Heart left ventricle (tissue), 16 donors: Measurements from ENCODE around the gene TAS2R50. TPM values are rescaled to one million over a fixed set of nuclear protein-coding genes. Genes with fewer than 3 reads are reported as not detected.

Source experiments
- ATAC-seq, 4 donors: fragments of 200-7000 bp; cut with Tn5 transposase; one replicate each; pipeline ENCODE4 v1.9.1; 2020 to 2022; ENCODE audit warnings: moderate library complexity in 4 of 4, mild to moderate bottlenecking in 3 of 4, moderate number of reproducible peaks in 1 of 4
- DNase-seq, 5 donors: peaks; one replicate each; pipeline ENCODE4 v3.0.0-alpha.2; 2020
- H3K27ac ChIP-seq, 12 donors: fragments of 200-600 bp; sonication (generic) in 4 of 12; one replicate each; pipeline versions ENCODE4 v1.5.0 to v1.8.0; 2016 to 2022; ENCODE audit warnings: mild to moderate bottlenecking in 2 of 12
- H3K27me3 ChIP-seq, 9 donors: fragments of 200-600 bp; sonication (generic) in 2 of 9; one replicate each; pipeline versions ENCODE4 v1.5.1 to v1.8.0; 2016 to 2022; ENCODE audit warnings: mild to moderate bottlenecking in 3 of 9
- H3K36me3 ChIP-seq, 9 donors: fragments of 200-600 bp; sonication (generic) in 2 of 9; one replicate each; pipeline versions ENCODE4 v1.5.0 to v1.8.0; 2018 to 2022; ENCODE audit warnings: mild to moderate bottlenecking in 2 of 9
- H3K4me1 ChIP-seq, 12 donors: fragments of 200-600 bp; sonication (generic) in 4 of 12; one replicate each; pipeline versions ENCODE4 v1.5.0 to v1.8.0; 2016 to 2022; ENCODE audit warnings: mild to moderate bottlenecking in 3 of 12
- H3K4me3 ChIP-seq, 12 donors: fragments of 200-600 bp; sonication (generic) in 4 of 12; one replicate each; pipeline versions ENCODE4 v1.5.0 to v1.8.0; 2017 to 2022; ENCODE audit warnings: mild to moderate bottlenecking in 9 of 12, moderate library complexity in 4 of 12
- H3K9me3 ChIP-seq, 12 donors: fragments of 200-600 bp; sonication (generic) in 4 of 12; one replicate each; pipeline versions ENCODE4 v1.5.0 to v1.8.0; 2016 to 2022; ENCODE audit warnings: mild to moderate bottlenecking in 1 of 12
- CTCF ChIP-seq, 12 donors: fragments of 200-600 bp; sonication (generic) in 4 of 12; IDR thresholded peaks; one replicate each; pipeline versions ENCODE4 v1.5.0 to v1.8.0; 2018 to 2022; ENCODE audit warnings: antibody characterized with exemption in 12 of 12, mild to moderate bottlenecking in 5 of 12
- POLR2A ChIP-seq, 2 donors: fragments of 450-650 bp; IDR thresholded peaks; one replicate each; pipeline ENCODE4 v1.6.1; 2017; ENCODE audit warnings: antibody characterized with exemption in 2 of 2, mild to moderate bottlenecking in 2 of 2, moderate library complexity in 2 of 2
- WGBS, 4 donors: extraction: QIAGEN DNeasy Blood & Tissue Kit in 2 of 4; methylation state at CpG; one replicate each; pipeline versions ENCODE4 v1.1.5 to v1.1.7; 2013 to 2018; 5-methylcytosine and 5-hydroxymethylcytosine counted together
- intact Hi-C, 10 donors: fragments of 100-400 bp; cut with DNase I; formaldehyde crosslinking; loops; one replicate each; pipeline versions ENCODE4 v1.11.1 to v1.14.2; 2022
- polyA plus RNA-seq, 2 donors: library from polyadenylated mRNA; stranded (reverse); fragments of 200-250 nt; gene quantifications; one replicate each; pipeline ENCODE4 v1.2.3, GENCODE V29; 2013
- total RNA-seq, 9 donors: library from RNA; depleted of rRNA in 2 of 9; stranded (reverse); fragments of >200 nt in 2 of 9; fragmentation: NEBNext Ultra II Directional in 3 of 9; extraction: Animal tissue kit (Norgen Biotek cat#: 25700) in 3 of 9; gene quantifications; one replicate each; pipeline versions ENCODE4 v1.1.0 to v1.2.4, GENCODE V29; 2016 to 2023
- donor health status: ischemic (EF 13 %, LVEDD 7.1; RV severe dilation, severe dysfunction).
- donor health status: healthy with polysubstance abuse.
- donor health status: DM: no; HTN: yes; CAD: no.
- donor health status: DM: no; HTN: no; CAD: no.
- donor health status: ischemic (EF 25% LVEDD 6.9; RV normal size, moderate dysfunction).
- donor health status: ischemic (EF 25% LVEDD 5.7; RV mildly dilated, moderate dysfunction).
- donor health status: healthy.
- donor health status: DM: yes; HTN: yes; CAD: no.
- donor health status: ischemic (EF 35%, LVEDD 5.7; RV mildly dilated, moderate dysfunction).
- donor health status: nonischemic (EF 11% LVEDD 7.7; RV severe dilation, severe dysfunction).
- donor health status: DM: yes; HTN: yes; CAD: no.
- donor health status: PGD.
- donor health status: ischemic (EF 29% LVEDD 5.4; RV normal size, mild dysfunction).
- donor health status: nonischemic (EF 23%, LVEDD 6.1; RV moderate dilation, normal function).

The TAS2R50 gene
- total and polyA plus RNA-seq, 11 donors = 0.10 to 0.93 (median 0.33) TPM; not detected in 1

DNA sequence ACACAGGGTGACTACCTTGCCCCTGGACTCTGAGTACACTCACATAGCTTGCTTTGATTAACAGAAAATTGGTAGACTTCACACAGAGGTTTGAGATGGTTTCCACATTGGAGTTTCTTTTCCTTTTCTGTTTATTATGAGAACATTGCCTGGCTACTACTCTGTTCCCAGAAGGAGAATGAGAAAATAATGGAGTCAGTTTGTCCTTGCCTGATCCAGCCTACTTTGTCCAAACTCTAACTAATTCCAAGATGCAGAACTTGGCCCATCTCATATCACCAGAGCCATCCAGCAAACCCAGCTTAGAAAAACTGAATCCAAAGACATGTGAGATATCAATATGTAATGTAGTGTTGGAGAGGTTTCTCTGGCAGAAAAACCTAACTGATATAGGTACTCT is 20.4 kb downstream of the TAS2R50 start:
- no peaks in the 10 kb centered on the region for H3K9me3 ChIP-seq
- TF ChIP-seq POLR2A (IDR thresholded peaks at IDR 0.05) = no peak
- TF ChIP-seq CTCF (IDR thresholded peaks at IDR 0.05) = no peak
- no peaks in the 10 kb centered on the region for H3K36me3 ChIP-seq
- DNase-seq (no peak), ATAC-seq (no peak)
- H3K27ac ChIP-seq = no peak overlapping the region
- no peaks in the 10 kb centered on the region for H3K27me3 ChIP-seq
- peaks cover 0 to 13% (median 2%) of the 10 kb centered on the region in 12 donors for H3K4me1 ChIP-seq
- intact Hi-C loops = loop anchor here in 3 of 10 donors (10.0 kb wide), 3 partner anchors 208 to 238 kb away; partner anchors contain the start of gene SMIM10L1 (in 1 of the 3)
- no peak overlapping the region for H3K4me3 ChIP-seq

DNA sequence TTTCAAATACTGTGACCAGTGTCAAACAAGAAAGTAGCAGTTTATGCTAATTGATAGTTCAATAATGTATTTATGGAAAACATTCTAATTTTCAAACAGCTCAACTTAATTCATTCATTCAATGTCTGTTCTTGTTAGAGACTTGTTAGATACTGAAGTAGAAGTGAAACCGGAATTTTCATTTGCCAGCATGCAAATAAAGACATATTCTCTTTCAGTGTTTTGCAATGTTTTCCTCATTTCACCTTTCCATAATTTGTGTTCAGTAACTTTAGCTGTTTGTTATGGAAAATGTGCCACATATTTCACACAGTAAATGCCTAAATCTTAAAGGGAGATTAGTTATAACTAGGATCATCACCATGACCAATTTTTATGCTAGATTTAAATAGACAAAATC is 21.2 kb downstream of the TAS2R50 start:
- 92 to 100% (median 97%) methylated on average over 1 of the region's 1 CpG for WGBS, 4 donors
- Histone ChIP-seq H3K4me3 (no peak overlapping the region), H3K27me3 (no peaks in the 10 kb centered on the region), H3K9me3 (no peaks in the 10 kb centered on the region), H3K27ac (no peak overlapping the region), H3K36me3 (no peaks in the 10 kb centered on the region), H3K4me1 (peaks cover 0 to 13% (median 2%) of the 10 kb centered on the region in 12 donors)
- ATAC-seq (no peak), DNase-seq (no peak)
- TF ChIP-seq CTCF (IDR thresholded peaks at IDR 0.05) = no peak
- intact Hi-C loops = loop anchor here in 3 of 10 donors (10.0 kb wide), 3 partner anchors 209 to 239 kb away; partner anchors contain the start of gene SMIM10L1 (in 1 of the 3)

DNA sequence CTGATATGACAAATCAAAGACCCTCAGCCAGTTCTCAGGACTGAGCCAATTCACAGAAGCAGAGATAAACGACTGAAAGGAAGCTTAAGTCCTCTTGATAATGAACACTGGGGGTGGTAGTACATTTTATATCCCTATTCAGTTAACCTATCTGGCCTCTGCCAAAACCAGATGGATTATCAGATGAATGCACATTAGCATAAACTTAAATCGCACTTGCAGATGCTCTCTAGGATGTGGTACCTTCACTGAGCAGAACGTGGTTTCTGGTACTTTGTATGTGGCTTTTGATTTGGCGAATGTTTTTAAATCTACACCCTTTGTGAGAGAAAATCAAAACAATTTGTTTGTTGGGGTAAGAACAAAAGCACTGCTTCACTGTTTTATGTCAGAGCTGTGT is 26.5 kb downstream of the TAS2R50 start:
- no peak for ATAC-seq
- DNase-seq = no peak
- Histone ChIP-seq H3K27ac (no peak overlapping the region), H3K4me3 (no peak overlapping the region), H3K4me1 (peaks cover 0 to 6% (median 0%) of the 10 kb centered on the region in 12 donors), H3K27me3 (no peaks in the 10 kb centered on the region), H3K36me3 (no peaks in the 10 kb centered on the region), H3K9me3 (peaks cover 0 to 26% (median 0%) of the 10 kb centered on the region in 12 donors)
- intact Hi-C loops = loop anchor here in 3 of 10 donors (5.0 to 10.0 kb wide), 4 partner anchors 215 to 245 kb away; partner anchors contain the start of gene SMIM10L1 (in 1 of the 3)
- 63 to 75% (median 68%) methylated on average over 4 of the region's 4 CpGs for WGBS, 4 donors
- TF ChIP-seq POLR2A (IDR thresholded peaks at IDR 0.05) (no peak), CTCF (IDR thresholded peaks at IDR 0.05) (no peak)

DNA sequence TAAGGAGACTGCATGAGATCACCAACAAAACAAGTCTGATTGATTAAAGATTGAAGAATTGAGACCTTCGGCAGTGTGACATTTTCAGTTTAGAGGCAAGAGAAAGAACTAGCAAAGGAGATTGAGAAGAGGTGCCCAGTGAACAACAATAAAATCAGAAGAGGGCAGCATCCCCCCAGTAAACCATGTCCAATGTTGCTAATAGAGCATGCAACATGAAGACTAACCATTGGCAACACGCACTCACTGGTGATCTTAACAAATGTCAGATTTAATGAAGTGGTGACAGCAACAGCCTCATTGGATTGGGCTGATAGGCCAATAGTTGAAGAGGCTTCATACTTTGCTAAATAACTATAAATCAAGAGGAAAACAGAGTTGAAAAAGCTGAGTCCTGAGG is 26.9 kb downstream of the TAS2R50 start:
- intact Hi-C loops = loop anchor here in 4 of 10 donors (5.0 to 10.0 kb wide), 4 partner anchors 215 to 245 kb away; partner anchors contain the start of gene SMIM10L1 (in 1 of the 4)
- H3K4me3 ChIP-seq = no peak overlapping the region
- no peak overlapping the region for H3K27ac ChIP-seq
- peaks cover 0 to 6% (median 0%) of the 10 kb centered on the region in 12 donors for H3K4me1 ChIP-seq
- H3K9me3 ChIP-seq = peaks cover 0 to 30% (median 0%) of the 10 kb centered on the region in 12 donors
- DNase-seq = no peak
- no peaks in the 10 kb centered on the region for H3K27me3 ChIP-seq
- 79 to 94% (median 87%) methylated on average over 2 of the region's 2 CpGs for WGBS, 4 donors
- no peaks in the 10 kb centered on the region for H3K36me3 ChIP-seq
- TF ChIP-seq POLR2A (IDR thresholded peaks at IDR 0.05) (no peak), CTCF (IDR thresholded peaks at IDR 0.05) (peak in 5 of 12 donors; percentile 10 to 25 (median 21))
- ATAC-seq = peak in 3 of 4 donors; percentile 41 to 69 (median 47)
